Right lobe of liver (tissue), 6 donors: ENCODE measurements around the gene CNTN6. TPM values are rescaled to one million over a fixed set of nuclear protein-coding genes. Genes with fewer than 3 reads are reported as not detected.

Source experiments
- ATAC-seq, 4 donors: fragments of 200-7000 bp; cut with Tn5 transposase; one replicate each; pipeline ENCODE4 v1.9.1; 2020; ENCODE audit warnings: mild to moderate bottlenecking in 4 of 4, moderate library complexity in 4 of 4
- DNase-seq, 3 donors: peaks; one replicate each; pipeline ENCODE4 v3.0.0-alpha.2; 2020
- H3K27ac ChIP-seq, 3 donors: fragments of 200-600 bp; one replicate each; pipeline ENCODE4 v1.8.0; 2022
- H3K27me3 ChIP-seq, 2 donors: fragments of 200-600 bp; one replicate each; pipeline ENCODE4 v1.8.0; 2022
- H3K36me3 ChIP-seq, 4 donors: fragments of 200-600 bp; sonication (generic) in 1 of 4; one replicate each; pipeline versions ENCODE4 v1.5.1 to v1.8.0; 2017 to 2022; ENCODE audit warnings: control low read depth in 1 of 4
- H3K4me1 ChIP-seq, 4 donors: fragments of 200-600 bp; sonication (generic) in 1 of 4; one replicate each; pipeline versions ENCODE4 v1.5.1 to v1.8.0; 2017 to 2022; ENCODE audit warnings: control low read depth in 1 of 4
- H3K4me3 ChIP-seq, 3 donors: fragments of 200-600 bp; one replicate each; pipeline ENCODE4 v1.8.0; 2022
- H3K9me3 ChIP-seq, 4 donors: fragments of 200-600 bp; sonication (generic) in 1 of 4; one replicate each; pipeline versions ENCODE4 v1.5.1 to v1.8.0; 2017 to 2022; ENCODE audit warnings: control low read depth in 1 of 4
- POLR2A ChIP-seq: fragments of 450-650 bp; IDR thresholded peaks from one replicate; pipeline ENCODE4 v1.6.1; 2017; ENCODE audit warnings: antibody characterized with exemption, mild to moderate bottlenecking
- WGBS: methylation state at CpG from one replicate; pipeline ENCODE4 v1.1.6; 2018; ENCODE audit warnings: low coverage, low lambda C conversion rate; ENCODE audit not compliant: insufficient coverage; ENCODE audit errors: missing lambda C conversion rate; 5-methylcytosine and 5-hydroxymethylcytosine counted together
- intact Hi-C, 2 donors: fragments of 100-400 bp; cut with DNase I; formaldehyde crosslinking; loops; one replicate each; pipeline versions ENCODE4 v1.11.2 to v1.14.1; 2022
- total RNA-seq, 6 experiments: library from RNA; depleted of rRNA in 2 of 6; stranded (reverse); fragments of >200 nt in 2 of 6; fragmentation: NEBNext Ultra II Directional in 3 of 6; extraction: Animal tissue kit (Norgen Biotek cat#: 25700) in 3 of 6; gene quantifications; one replicate each; pipeline versions ENCODE4 v1.1.0 to v1.2.4, GENCODE V29; 2016 to 2023
- TF ChIP-seq, protein P1 (sequence below), 4 donors: fragments of 200-600 bp in 3 of 4; fragments of 450-650 bp in 1 of 4; IDR thresholded peaks; one replicate each; pipeline versions ENCODE4 v1.5.1 to v1.8.0; 2016 to 2022; ENCODE audit warnings: antibody characterized with exemption in 4 of 4, mild to moderate bottlenecking in 2 of 4
- donor health status: DM: no; HTN: yes; CAD: no.
- donor health status: DM: no; HTN: no; CAD: no.
- donor health status: DM: no; HTN: no; CAD: no.
- donor health status: DM: no; HTN: yes; CAD: no.
- donor health status: DM: no; HTN: yes; CAD: no.

Gene CNTN6
- total RNA-seq, 6 experiments from 2014 or later = not detected

- intact Hi-C loops = no loop called here
- H3K4me3 ChIP-seq = no peak overlapping the region
- H3K27me3 ChIP-seq = no peaks in the 10 kb centered on the region
- no peaks in the 10 kb centered on the region for H3K36me3 ChIP-seq
- 44% methylated on average over 5 of the region's 8 CpGs for WGBS
- ATAC-seq (no peak), DNase-seq (no peak)
- no peaks in the 10 kb centered on the region for H3K4me1 ChIP-seq
- no peak for TF ChIP-seq POLR2A
- TF ChIP-seq, protein P1, sequence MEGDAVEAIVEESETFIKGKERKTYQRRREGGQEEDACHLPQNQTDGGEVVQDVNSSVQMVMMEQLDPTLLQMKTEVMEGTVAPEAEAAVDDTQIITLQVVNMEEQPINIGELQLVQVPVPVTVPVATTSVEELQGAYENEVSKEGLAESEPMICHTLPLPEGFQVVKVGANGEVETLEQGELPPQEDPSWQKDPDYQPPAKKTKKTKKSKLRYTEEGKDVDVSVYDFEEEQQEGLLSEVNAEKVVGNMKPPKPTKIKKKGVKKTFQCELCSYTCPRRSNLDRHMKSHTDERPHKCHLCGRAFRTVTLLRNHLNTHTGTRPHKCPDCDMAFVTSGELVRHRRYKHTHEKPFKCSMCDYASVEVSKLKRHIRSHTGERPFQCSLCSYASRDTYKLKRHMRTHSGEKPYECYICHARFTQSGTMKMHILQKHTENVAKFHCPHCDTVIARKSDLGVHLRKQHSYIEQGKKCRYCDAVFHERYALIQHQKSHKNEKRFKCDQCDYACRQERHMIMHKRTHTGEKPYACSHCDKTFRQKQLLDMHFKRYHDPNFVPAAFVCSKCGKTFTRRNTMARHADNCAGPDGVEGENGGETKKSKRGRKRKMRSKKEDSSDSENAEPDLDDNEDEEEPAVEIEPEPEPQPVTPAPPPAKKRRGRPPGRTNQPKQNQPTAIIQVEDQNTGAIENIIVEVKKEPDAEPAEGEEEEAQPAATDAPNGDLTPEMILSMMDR (IDR thresholded peaks at IDR 0.05) = no peak
- no peaks in the 10 kb centered on the region for H3K9me3 ChIP-seq
- H3K27ac ChIP-seq = no peak overlapping the region
These were observed 142.8 kb downstream of the CNTN6 start for GRCh38 chr3:1235526-1236120.

DNA sequence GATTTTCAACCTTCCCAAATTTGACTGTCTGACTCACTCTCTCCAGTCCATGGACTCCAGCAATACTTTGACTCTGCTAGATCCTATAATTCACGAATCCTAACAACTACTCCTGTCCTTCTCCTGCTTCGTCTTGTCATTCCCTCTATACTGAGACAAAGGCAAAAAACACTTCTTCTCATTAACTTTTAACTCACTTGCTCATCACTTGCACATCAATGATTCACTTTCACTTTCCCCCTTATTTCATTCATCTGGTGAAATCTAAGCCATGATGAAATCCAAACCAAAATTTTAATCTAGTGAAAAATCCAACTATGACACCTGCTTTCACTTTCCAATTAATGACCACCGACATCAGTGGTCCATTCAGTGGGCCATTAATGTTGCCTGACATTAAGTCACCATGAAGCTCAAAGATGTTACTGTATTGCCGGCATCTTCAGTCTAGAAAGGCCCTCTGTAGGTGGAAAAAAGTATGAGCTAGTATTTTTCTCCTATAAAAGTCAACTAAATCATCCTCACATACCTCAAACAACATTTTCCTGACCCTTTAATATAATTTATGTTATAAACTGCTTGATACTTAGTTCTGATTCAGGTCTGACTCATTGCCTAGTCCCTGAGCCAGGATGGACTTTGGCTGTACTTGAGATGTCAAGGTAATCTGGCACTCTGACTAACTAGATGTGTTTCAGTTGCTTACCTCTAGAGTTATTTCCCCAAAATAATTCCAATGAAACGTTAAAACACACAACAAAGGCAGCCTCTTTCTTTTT is 158.6 kb downstream of the CNTN6 start:
- TF ChIP-seq POLR2A = no peak
- TF ChIP-seq, protein P1 (IDR thresholded peaks at IDR 0.05) = no peak
- intact Hi-C loops = no loop called here
- Histone ChIP-seq H3K27ac (no peak overlapping the region), H3K4me3 (no peak overlapping the region), H3K4me1 (no peaks in the 10 kb centered on the region), H3K36me3 (no peaks in the 10 kb centered on the region), H3K27me3 (no peaks in the 10 kb centered on the region), H3K9me3 (no peaks in the 10 kb centered on the region)
- no peak for ATAC-seq
- DNase-seq = no peak
- 46% methylated on average over 5 of the region's 5 CpGs for WGBS

- Histone ChIP-seq H3K4me1 (no peaks in the 10 kb centered on the region), H3K27ac (no peak overlapping the region), H3K36me3 (no peaks in the 10 kb centered on the region), H3K4me3 (no peak overlapping the region), H3K9me3 (no peaks in the 10 kb centered on the region), H3K27me3 (no peaks in the 10 kb centered on the region)
- TF ChIP-seq, protein P1 (IDR thresholded peaks at IDR 0.05) = no peak
- TF ChIP-seq POLR2A = no peak
- intact Hi-C loops = no loop called here
- DNase-seq = no peak
- ATAC-seq = no peak
These were observed 159.2 kb downstream of the CNTN6 start for GRCh38 chr3:1252061-1252430.

GRCh38 chr3:1262246-1262645 is 169.4 kb downstream of the CNTN6 start:
- no peaks in the 10 kb centered on the region for H3K36me3 ChIP-seq
- no peaks in the 10 kb centered on the region for H3K27me3 ChIP-seq
- no peaks in the 10 kb centered on the region for H3K9me3 ChIP-seq
- no peak for TF ChIP-seq POLR2A
- TF ChIP-seq, protein P1 (IDR thresholded peaks at IDR 0.05) = no peak
- ATAC-seq (no peak), DNase-seq (no peak)
- no peak overlapping the region for H3K27ac ChIP-seq
- WGBS = 72% methylated on average over 2 of the region's 2 CpGs
- no peak overlapping the region for H3K4me3 ChIP-seq
- intact Hi-C loops = no loop called here
- H3K4me1 ChIP-seq = no peaks in the 10 kb centered on the region
